ENCODE measurements around the gene BICRAL. TPM values are rescaled to one million over a fixed set of nuclear protein-coding genes. Genes with fewer than 3 reads are reported as not detected.

Gene BICRAL
- total and polyA plus RNA-seq, 2 experiments from 2014 or later = 2.5 to 5.4 TPM

- Histone ChIP-seq H3K4me2 (ENCODE audit: unreplicated experiment) (no peak overlapping the region), H3K79me2 (ENCODE audit: insufficient read depth) (no peaks in the 10 kb centered on the region), H2AFZ (no peak overlapping the region), H3K27ac (no peak overlapping the region), H3K9ac (no peak overlapping the region), H3K4me1 (ENCODE audit: insufficient read depth) (no peaks in the 10 kb centered on the region), H3F3A (ENCODE audit: insufficient read depth) (no peaks in the 10 kb centered on the region), H3K36me3 (ENCODE audit: low read depth) (no peaks in the 10 kb centered on the region), H3K4me3 (no peak overlapping the region), H3K9me2 (ENCODE audit: insufficient read depth) (no peaks in the 10 kb centered on the region), H3K27me3 (replicated peaks; ENCODE audit: insufficient read depth) (no peaks in the 10 kb centered on the region), H4K20me1 (ENCODE audit: insufficient read depth) (no peaks in the 10 kb centered on the region), H3K9me3 (ENCODE audit: low read depth) (no peaks in the 10 kb centered on the region)
- 99% methylated on average over 7 of the region's 7 CpGs; no CpG with 5 or more reads in 1 of the 2 experiments for WGBS, 2 experiments (ENCODE audit: low coverage in 1 of 2, low lambda C conversion rate in 2 of 2, missing lambda C conversion rate in 2 of 2)
- DNase-seq = no peak
- TF ChIP-seq EZH2phosphoT487 (IDR thresholded peaks at IDR 0.05; ENCODE audit: insufficient read depth, low read depth) (no peak), EZH2 (IDR thresholded peaks at IDR 0.05; ENCODE audit: insufficient read depth, poor library complexity, severe bottlenecking) (no peak)
- in situ Hi-C loops (cut with MboI) = no loop called here
Measured at GRCh38 chr6:42756722-42757121, 25.1 kb upstream of the BICRAL start.

- Histone ChIP-seq H3K4me2 (ENCODE audit: unreplicated experiment) (no peak overlapping the region), H2AFZ (no peak overlapping the region), H3K9me3 (ENCODE audit: low read depth) (no peaks in the 10 kb centered on the region), H3K36me3 (ENCODE audit: low read depth) (no peaks in the 10 kb centered on the region), H3K79me2 (ENCODE audit: insufficient read depth) (no peaks in the 10 kb centered on the region), H3K4me3 (no peak overlapping the region), H3K4me1 (ENCODE audit: insufficient read depth) (no peaks in the 10 kb centered on the region), H3F3A (ENCODE audit: insufficient read depth) (no peaks in the 10 kb centered on the region), H3K9ac (no peak overlapping the region), H4K20me1 (ENCODE audit: insufficient read depth) (no peaks in the 10 kb centered on the region), H3K27me3 (replicated peaks; ENCODE audit: insufficient read depth) (no peaks in the 10 kb centered on the region), H3K9me2 (ENCODE audit: insufficient read depth) (no peaks in the 10 kb centered on the region), H3K27ac (no peak overlapping the region)
- TF ChIP-seq EZH2phosphoT487 (IDR thresholded peaks at IDR 0.05; ENCODE audit: insufficient read depth, low read depth) (no peak), EZH2 (IDR thresholded peaks at IDR 0.05; ENCODE audit: insufficient read depth, poor library complexity, severe bottlenecking) (no peak)
- 74 to 89% methylated on average over 3 of the region's 3 CpGs for WGBS, 2 experiments (ENCODE audit: low coverage in 1 of 2, low lambda C conversion rate in 2 of 2, missing lambda C conversion rate in 2 of 2)
- DNase-seq = no peak
- in situ Hi-C loops (cut with MboI) = no loop called here
Measured at GRCh38 chr6:42758756-42759430, 23.0 kb upstream of the BICRAL start.

- in situ Hi-C loops (cut with MboI) = no loop called here
- no peak overlapping the region for H3K4me3 ChIP-seq
- no peaks in the 10 kb centered on the region for H3K9me3 ChIP-seq (ENCODE audit: low read depth)
- 86 to 93% methylated on average over 8 of the region's 8 CpGs for WGBS, 2 experiments (ENCODE audit: low coverage in 1 of 2, low lambda C conversion rate in 2 of 2, missing lambda C conversion rate in 2 of 2)
- no peaks in the 10 kb centered on the region for H3K79me2 ChIP-seq (ENCODE audit: insufficient read depth)
- no peaks in the 10 kb centered on the region for H3K36me3 ChIP-seq (ENCODE audit: low read depth)
- no peak for DNase-seq
- no peak overlapping the region for H3K9ac ChIP-seq
- H3K4me2 ChIP-seq (ENCODE audit: unreplicated experiment) = no peak overlapping the region
- TF ChIP-seq EZH2 (IDR thresholded peaks at IDR 0.05; ENCODE audit: insufficient read depth, poor library complexity, severe bottlenecking) = no peak
- TF ChIP-seq EZH2phosphoT487 (IDR thresholded peaks at IDR 0.05; ENCODE audit: insufficient read depth, low read depth) = no peak
- peaks cover 20% of the 10 kb centered on the region for H3F3A ChIP-seq (ENCODE audit: insufficient read depth)
- no peaks in the 10 kb centered on the region for H4K20me1 ChIP-seq (ENCODE audit: insufficient read depth)
- H3K4me1 ChIP-seq (ENCODE audit: insufficient read depth) = peaks cover 12% of the 10 kb centered on the region
- H2AFZ ChIP-seq = no peak overlapping the region
- H3K27me3 ChIP-seq (replicated peaks; ENCODE audit: insufficient read depth) = no peaks in the 10 kb centered on the region
- H3K9me2 ChIP-seq (ENCODE audit: insufficient read depth) = no peaks in the 10 kb centered on the region
- no peak overlapping the region for H3K27ac ChIP-seq
Measured at GRCh38 chr6:42761287-42762067, 20.4 kb upstream of the BICRAL start.

- H3K9me2 ChIP-seq (ENCODE audit: insufficient read depth) = no peaks in the 10 kb centered on the region
- no peaks in the 10 kb centered on the region for H3K79me2 ChIP-seq (ENCODE audit: insufficient read depth)
- no peaks in the 10 kb centered on the region for H3K27me3 ChIP-seq (replicated peaks; ENCODE audit: insufficient read depth)
- H3K4me2 ChIP-seq (ENCODE audit: unreplicated experiment) = no peak overlapping the region
- no peak for DNase-seq
- H4K20me1 ChIP-seq (ENCODE audit: insufficient read depth) = no peaks in the 10 kb centered on the region
- H2AFZ ChIP-seq = no peak overlapping the region
- no peak overlapping the region for H3K4me3 ChIP-seq
- 93 to 97% methylated on average over 3 of the region's 3 CpGs for WGBS, 2 experiments (ENCODE audit: low coverage in 1 of 2, low lambda C conversion rate in 2 of 2, missing lambda C conversion rate in 2 of 2)
- no peak overlapping the region for H3K27ac ChIP-seq
- no peak overlapping the region for H3K9ac ChIP-seq
- H3K4me1 ChIP-seq (ENCODE audit: insufficient read depth) = peaks cover 15% of the 10 kb centered on the region
- peaks cover 22% of the 10 kb centered on the region for H3F3A ChIP-seq (ENCODE audit: insufficient read depth)
- no peak for TF ChIP-seq EZH2phosphoT487 (IDR thresholded peaks at IDR 0.05; ENCODE audit: insufficient read depth, low read depth)
- TF ChIP-seq EZH2 (IDR thresholded peaks at IDR 0.05; ENCODE audit: insufficient read depth, poor library complexity, severe bottlenecking) = no peak
- in situ Hi-C loops (cut with MboI) = no loop called here
- H3K36me3 ChIP-seq (ENCODE audit: low read depth) = no peaks in the 10 kb centered on the region
- H3K9me3 ChIP-seq (ENCODE audit: low read depth) = no peaks in the 10 kb centered on the region
Measured at GRCh38 chr6:42762426-42762859, 19.4 kb upstream of the BICRAL start.
